SK-N-SH (cell line): Measurements from ENCODE around the gene TMEM240. TPM values are rescaled to one million over a fixed set of nuclear protein-coding genes. Genes with fewer than 3 reads are reported as not detected.

Source experiments
- CTCF ChIA-PET: fragments of 300-600, 350-600 bp; formaldehyde crosslinking; extraction: SDS; loops from one replicate; lab custom pipeline; 2021; lab: Yijun Ruan, JAX
- POLR2A ChIA-PET: fragments of 350-600 bp; sonication (Branson Sonifier 250); formaldehyde crosslinking; extraction: SDS; loops from one replicate; lab custom pipeline; 2020; ENCODE audit warnings: antibody characterized with exemption, inconsistent platforms; lab: Yijun Ruan, JAX
- DNase-seq: peaks from one replicate; pipeline ENCODE4 v3.0.0; 2012
- H2AFZ ChIP-seq: fragments of 200-600 bp; sonication (generic); 2 replicates; pipeline ENCODE4 v1.8.1; 2016; ENCODE audit warnings: antibody characterized with exemption, mild to moderate bottlenecking, low read depth
- H3F3A ChIP-seq: fragments of 200-600 bp; sonication (generic); replicated peaks from 2 replicates; pipeline ENCODE3; 2016; ENCODE audit warnings: antibody characterized with exemption, mild to moderate bottlenecking; ENCODE audit not compliant: insufficient read depth
- H3K27ac ChIP-seq, 2 experiments: fragments of 200-500 bp in 1 of 2; fragments of 200-600 bp in 1 of 2; sonication (Bioruptor generic) in 1 of 2; sonication (generic), shearing (Covaris generic) in 1 of 2; 2 replicates each; pipeline versions ENCODE4 v1.5.1 to v1.6.1; 2014 to 2016; ENCODE audit warnings: low read depth in 2 of 2, inconsistent platforms in 1 of 2, low read length in 1 of 2, mild to moderate bottlenecking in 1 of 2, mixed read lengths in 1 of 2
- H3K27me3 ChIP-seq: fragments of 200-600 bp; sonication (generic), shearing (Covaris generic); 2 replicates; pipeline ENCODE4 v1.6.1; 2016; ENCODE audit warnings: mixed run types; ENCODE audit not compliant: insufficient read depth
- H3K36me3 ChIP-seq, 2 experiments: fragments of 200-500 bp in 1 of 2; fragments of 200-600 bp in 1 of 2; sonication (Bioruptor generic) in 1 of 2; sonication (generic) in 1 of 2; replicated peaks in 1 of 2; 2 replicates each; pipeline versions ENCODE3 to v1.5.1; 2014 to 2016; ENCODE audit warnings: low read length in 1 of 2, mild to moderate bottlenecking in 1 of 2; ENCODE audit not compliant: insufficient read depth in 2 of 2, control insufficient read depth in 1 of 2
- H3K4me1 ChIP-seq, 2 experiments: fragments of 200-500 bp in 1 of 2; fragments of 200-600 bp in 1 of 2; sonication (Bioruptor generic) in 1 of 2; sonication (generic), shearing (Covaris generic) in 1 of 2; 2 replicates each; pipeline versions ENCODE4 v1.5.1 to v1.6.1; 2014 to 2016; ENCODE audit warnings: low read depth in 1 of 2, low read length in 1 of 2, mixed run types in 1 of 2; ENCODE audit not compliant: insufficient read depth in 2 of 2, control insufficient read depth in 1 of 2
- H3K4me2 ChIP-seq: fragments of 200-600 bp; sonication (generic), shearing (Covaris generic); 2 replicates; pipeline ENCODE4 v1.6.1; 2017; ENCODE audit warnings: mixed run types
- H3K4me3 ChIP-seq, 2 experiments: fragments of 200-500 bp in 1 of 2; fragments of 200-600 bp in 1 of 2; sonication (Bioruptor generic) in 1 of 2; sonication (generic), shearing (Covaris generic) in 1 of 2; 2 replicates each; pipeline versions ENCODE4 v1.5.1 to v1.8.1; 2014 to 2016; ENCODE audit warnings: low read depth in 2 of 2, inconsistent platforms in 1 of 2, low read length in 1 of 2, mild to moderate bottlenecking in 1 of 2, mixed read lengths in 1 of 2, moderate library complexity in 1 of 2
- H3K79me2 ChIP-seq: fragments of 200-600 bp; sonication (generic); 2 replicates; pipeline ENCODE4 v1.8.1; 2017; ENCODE audit warnings: mild to moderate bottlenecking; ENCODE audit not compliant: insufficient read depth
- H3K9ac ChIP-seq: fragments of 200-600 bp; sonication (generic); 2 replicates; pipeline ENCODE4 v1.6.1; 2017; ENCODE audit warnings: mixed run types
- H3K9me2 ChIP-seq: fragments of 200-600 bp; sonication (generic); 2 replicates; pipeline ENCODE4 v1.6.1; 2017; ENCODE audit warnings: mixed run types
- H3K9me3 ChIP-seq: fragments of 200-600 bp; sonication (generic); 2 replicates; pipeline ENCODE4 v1.6.1; 2017; ENCODE audit warnings: mixed run types, mild to moderate bottlenecking, moderate library complexity
- H4K20me1 ChIP-seq: fragments of 200-600 bp; sonication (generic); 2 replicates; pipeline ENCODE4 v1.6.1; 2017; ENCODE audit warnings: mild to moderate bottlenecking, mixed run types; ENCODE audit not compliant: insufficient read depth
- CHD2 ChIP-seq: fragments of 150-350 bp; IDR thresholded peaks from 2 replicates; pipeline ENCODE4 v1.6.1; 2018; ENCODE audit warnings: low read length; ENCODE audit not compliant: partially characterized antibody
- EP300 ChIP-seq, 2 experiments: IDR thresholded peaks; 2 replicates each; pipeline versions ENCODE4 v1.4.0 to v1.6.1; 2012; ENCODE audit warnings: borderline replicate concordance in 1 of 2, low read depth in 1 of 2, low read length in 1 of 2
- EZH2phosphoT487 ChIP-seq: fragments of 200-600 bp; sonication (generic); IDR thresholded peaks from 2 replicates; pipeline ENCODE4 v1.6.1; 2017; ENCODE audit warnings: low read depth, mixed run types, mild to moderate bottlenecking, antibody characterized with exemption, moderate library complexity, borderline replicate concordance
- FOSL2 ChIP-seq: IDR thresholded peaks from 2 replicates; pipeline ENCODE4 v1.4.0; 2012; ENCODE audit warnings: low read depth, mild to moderate bottlenecking, moderate library complexity, borderline replicate concordance
- FOXJ3 ChIP-seq: sonication (generic); formaldehyde crosslinking; IDR thresholded peaks from 2 replicates; pipeline ENCODE4 v1.5.1; 2020; ENCODE audit warnings: mild to moderate bottlenecking, missing genetic modification reagents
- FOXM1 ChIP-seq: IDR thresholded peaks from 2 replicates; pipeline ENCODE4 v1.4.0; 2012; ENCODE audit warnings: low read depth, mild to moderate bottlenecking
- GABPA ChIP-seq: IDR thresholded peaks from 2 replicates; pipeline ENCODE4 v1.4.0; 2012; ENCODE audit warnings: low read depth, mild to moderate bottlenecking
- GATA2 ChIP-seq: sonication (generic); formaldehyde crosslinking; IDR thresholded peaks from 2 replicates; pipeline ENCODE4 v1.5.0; 2020; ENCODE audit warnings: mild to moderate bottlenecking, missing genetic modification reagents
- JUND ChIP-seq: IDR thresholded peaks from 2 replicates; pipeline ENCODE4 v1.4.0; 2012
- MEF2A ChIP-seq: IDR thresholded peaks from 2 replicates; pipeline ENCODE4 v1.4.0; 2012; ENCODE audit warnings: low read depth, borderline replicate concordance
- MXI1 ChIP-seq: IDR thresholded peaks from 2 replicates; pipeline ENCODE4 v1.6.1; 2012; ENCODE audit warnings: mild to moderate bottlenecking, low read depth, low read length, improper control_type of control experiment
- NFIC ChIP-seq: IDR thresholded peaks from 2 replicates; pipeline ENCODE4 v1.4.0; 2012; ENCODE audit warnings: borderline replicate concordance
- NRF1 ChIP-seq: IDR thresholded peaks from 2 replicates; pipeline ENCODE4 v1.6.1; 2012; ENCODE audit warnings: low read depth, mild to moderate bottlenecking, low read length
- POLR2AphosphoS5 ChIP-seq: IDR thresholded peaks from 2 replicates; pipeline ENCODE4 v1.6.1; 2012; ENCODE audit warnings: low read depth, low read length
- RFX5 ChIP-seq: IDR thresholded peaks from 2 replicates; pipeline ENCODE4 v1.6.1; 2012; ENCODE audit warnings: mild to moderate bottlenecking, improper control_type of control experiment, low read length
- SIN3A ChIP-seq: IDR thresholded peaks from 2 replicates; pipeline ENCODE4 v1.6.1; 2012; ENCODE audit warnings: low read depth, mild to moderate bottlenecking, low read length, moderate library complexity, borderline replicate concordance
- SMC3 ChIP-seq: IDR thresholded peaks from 2 replicates; pipeline ENCODE4 v1.6.1; 2012; ENCODE audit warnings: low read depth, low read length, improper control_type of control experiment
- TAF1 ChIP-seq: IDR thresholded peaks from 2 replicates; pipeline ENCODE4 v1.6.1; 2012; ENCODE audit warnings: low read depth, mild to moderate bottlenecking, low read length, moderate library complexity, borderline replicate concordance
- TCF12 ChIP-seq: IDR thresholded peaks from 2 replicates; pipeline ENCODE4 v1.4.0; 2012
- USF2 ChIP-seq: fragments of 150-350 bp; IDR thresholded peaks from 2 replicates; pipeline ENCODE4 v1.6.1; 2017; ENCODE audit warnings: antibody characterized with exemption, low read length, low read depth, borderline replicate concordance
- WGBS: methylation state at CpG from one replicate; pipeline ENCODE4 v1.1.6; 2017; ENCODE audit warnings: low lambda C conversion rate; 5-methylcytosine and 5-hydroxymethylcytosine counted together
- polyA plus RNA-seq, 3 experiments: library from polyadenylated mRNA; depleted of rRNA; stranded (reverse); fragments of >200 nt; gene quantifications; 2 replicates each; pipeline ENCODE4 v1.2.3, GENCODE V29; 2012
- TF ChIP-seq, protein P1 (sequence below): IDR thresholded peaks from 2 replicates; pipeline ENCODE4 v1.4.0; 2012; ENCODE audit warnings: low read depth
- TF ChIP-seq, protein P2 (sequence below): IDR thresholded peaks from 2 replicates; pipeline ENCODE4; 2012

Gene TMEM240
- polyA plus RNA-seq, 1 of the 3 experiments (the other 2 are of a cell fraction), result 6.5 TPM

- CTCF ChIA-PET, result no interaction called here
- no peak overlapping the region for H2AFZ ChIP-seq
- H3K9me3 ChIP-seq, result no peaks in the 10 kb centered on the region
- TF ChIP-seq USF2, result no peak
- TF ChIP-seq FOSL2, result no peak
- no peak for TF ChIP-seq FOXM1
- TF ChIP-seq POLR2AphosphoS5, result no peak
- TF ChIP-seq FOXJ3 (CRISPR knock-in tag), result no peak
- TF ChIP-seq TCF12, result no peak
- no peak for TF ChIP-seq JUND
- TF ChIP-seq SIN3A, result no peak
- TF ChIP-seq NFIC, result no peak
- no peak overlapping the region for H3K9ac ChIP-seq
- H3K4me2 ChIP-seq, result no peak overlapping the region
- POLR2A ChIA-PET, result no interaction called here
- H4K20me1 ChIP-seq, result no peaks in the 10 kb centered on the region
- WGBS, result 91% methylated on average over 4 of the region's 15 CpGs
- H3K79me2 ChIP-seq, result no peaks in the 10 kb centered on the region
- H3F3A ChIP-seq, result peaks cover 5% of the 10 kb centered on the region
- no peaks in the 10 kb centered on the region for H3K9me2 ChIP-seq
- no peak overlapping the region for H3K4me3 ChIP-seq
- peaks cover 5 to 26% of the 10 kb centered on the region in 2 experiments for H3K36me3 ChIP-seq
- no peak for DNase-seq
- peaks cover 0 to 14% of the 10 kb centered on the region in 2 experiments; a peak in 1 of 4 replicates for H3K4me1 ChIP-seq
- no peaks in the 10 kb centered on the region for H3K27me3 ChIP-seq
- no peak overlapping the region for H3K27ac ChIP-seq
These were observed 3.4 kb downstream of the TMEM240 start for GRCh38 chr1:1536938-1537546.

- Histone ChIP-seq H3K4me3 (no peak overlapping the region), H3K79me2 (no peaks in the 10 kb centered on the region), H3K36me3 (peaks cover 8 to 19% of the 10 kb centered on the region in 2 experiments), H4K20me1 (no peaks in the 10 kb centered on the region), H3K9ac (no peak overlapping the region), H3K4me1 (peaks cover 0 to 14% of the 10 kb centered on the region in 2 experiments; a peak in 1 of 4 replicates), H3K27ac (no peak overlapping the region), H3K9me2 (no peaks in the 10 kb centered on the region), H3K4me2 (no peak overlapping the region), H3F3A (no peaks in the 10 kb centered on the region), H3K9me3 (no peaks in the 10 kb centered on the region), H2AFZ (no peak overlapping the region), H3K27me3 (no peaks in the 10 kb centered on the region)
- POLR2A ChIA-PET, result interaction anchor here (0.6 kb wide), 1 partner anchor 461 kb away, joined by 3 read pairs; no protein-coding TSS in a partner anchor
- CTCF ChIA-PET, result no interaction called here
- DNase-seq, result no peak
- WGBS, result 89% methylated on average over 21 of the region's 48 CpGs
- no peak for TF ChIP-seq USF2
- no peak for TF ChIP-seq FOXM1
- no peak for TF ChIP-seq MXI1
- TF ChIP-seq RFX5, result no peak
- no peak for TF ChIP-seq MEF2A
- TF ChIP-seq TAF1, result no peak
- no peak for TF ChIP-seq GABPA
- TF ChIP-seq CHD2, result no peak
- no peak for TF ChIP-seq NRF1
- TF ChIP-seq SIN3A, result no peak
- no peak for TF ChIP-seq GATA2 (CRISPR knock-in tag)
- no peak for TF ChIP-seq JUND
- TF ChIP-seq EZH2phosphoT487, result no peak
- TF ChIP-seq EP300 (IDR thresholded peaks at IDR 0.05; ENCODE audit: borderline replicate concordance in 1 of 2, low read depth in 1 of 2, low read length in 1 of 2), result no peak
- no peak for TF ChIP-seq SMC3
- TF ChIP-seq, protein P1, sequence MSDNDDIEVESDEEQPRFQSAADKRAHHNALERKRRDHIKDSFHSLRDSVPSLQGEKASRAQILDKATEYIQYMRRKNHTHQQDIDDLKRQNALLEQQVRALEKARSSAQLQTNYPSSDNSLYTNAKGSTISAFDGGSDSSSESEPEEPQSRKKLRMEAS, result no peak
- TF ChIP-seq, protein P2, sequence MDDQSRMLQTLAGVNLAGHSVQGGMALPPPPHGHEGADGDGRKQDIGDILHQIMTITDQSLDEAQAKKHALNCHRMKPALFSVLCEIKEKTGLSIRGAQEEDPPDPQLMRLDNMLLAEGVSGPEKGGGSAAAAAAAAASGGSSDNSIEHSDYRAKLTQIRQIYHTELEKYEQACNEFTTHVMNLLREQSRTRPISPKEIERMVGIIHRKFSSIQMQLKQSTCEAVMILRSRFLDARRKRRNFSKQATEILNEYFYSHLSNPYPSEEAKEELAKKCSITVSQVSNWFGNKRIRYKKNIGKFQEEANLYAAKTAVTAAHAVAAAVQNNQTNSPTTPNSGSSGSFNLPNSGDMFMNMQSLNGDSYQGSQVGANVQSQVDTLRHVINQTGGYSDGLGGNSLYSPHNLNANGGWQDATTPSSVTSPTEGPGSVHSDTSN, result no peak
These were observed 4.1 kb downstream of the TMEM240 start for GRCh38 chr1:1536019-1536937.
